Ovary (tissue), 3 donors: ENCODE results near the gene ODAM.
"Not testable (repeated sequence)": the region's sequence is repeated elsewhere in the genome, so short reads cannot be mapped to it uniquely, and the experiment has no call there.

Source experiments
- CTCF ChIP-seq, 3 donors: fragments of 450-650 bp in 2 of 3; fragments of 200-600 bp in 1 of 3; IDR thresholded peaks; one replicate each; pipeline versions ENCODE4 v1.5.1 to v1.8.0; 2016 to 2022; ENCODE audit warnings: antibody characterized with exemption in 3 of 3, mild to moderate bottlenecking in 1 of 3
- POLR2A ChIP-seq: fragments of 450-650 bp; IDR thresholded peaks from one replicate; pipeline ENCODE4 v1.6.1; 2017; ENCODE audit warnings: antibody characterized with exemption, mild to moderate bottlenecking, moderate library complexity
- donor health status: DM: no; HTN: no; CAD: no.

DNA sequence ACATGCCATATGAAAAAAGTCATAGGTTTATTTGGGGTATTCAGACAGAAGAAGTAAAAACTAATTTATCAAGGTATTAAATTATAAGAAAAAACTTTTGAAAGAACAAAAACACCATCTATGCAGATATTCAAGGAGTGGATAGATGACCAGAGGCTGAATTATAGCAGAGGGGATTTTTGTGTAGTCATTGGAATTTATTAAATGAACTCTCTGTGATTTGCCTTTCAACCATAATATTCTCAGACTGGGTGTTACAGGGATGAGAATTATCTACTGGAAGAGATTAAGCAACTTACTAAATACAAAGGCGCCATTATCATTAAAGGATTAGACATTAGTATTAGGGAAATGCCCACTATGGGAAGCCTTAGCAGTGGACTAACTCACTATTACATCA, 21.0 kb downstream of the ODAM start:
- TF ChIP-seq CTCF (IDR thresholded peaks at IDR 0.05); POLR2A: not testable (repeated sequence)
